GM21526 (cell line): ENCODE results near the gene CBLN4.

Source experiments
- ATAC-seq: cut with Tn5 transposase; IDR thresholded peaks from one replicate; pipeline ENCODE4 v1.9.1; 2021; ENCODE audit warnings: moderate library complexity; ENCODE audit not compliant: unreplicated experiment, low FRiP score

The CBLN4 gene

DNA sequence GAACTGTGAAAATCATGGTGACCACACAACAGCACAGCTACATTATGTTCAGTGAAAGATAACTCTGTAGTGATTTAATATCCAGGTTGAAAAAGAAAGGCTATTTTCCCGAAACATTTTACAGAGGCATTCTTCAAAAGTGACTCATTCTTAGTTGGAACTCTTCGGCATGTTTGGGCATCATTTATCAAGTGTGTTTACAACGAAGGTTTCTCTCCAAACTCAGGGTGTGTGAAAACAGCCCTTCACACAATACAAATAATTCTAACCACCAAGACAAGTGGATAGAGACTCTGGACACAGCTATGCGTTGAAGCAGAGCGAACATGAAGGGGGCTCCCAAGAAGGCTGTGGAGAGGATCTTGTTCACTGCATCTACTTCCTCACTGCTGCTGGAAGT lies 57.6 kb downstream of the CBLN4 start:
- no peak for ATAC-seq
